Pons (tissue), 1 donor: ENCODE data around the gene NAV2.

Experiments used
- DNase-seq: peaks from one replicate; pipeline ENCODE4 v3.0.0-alpha.2; 2016; ENCODE audit warnings: low spot score

Gene NAV2

GRCh38 chr11:19740586-19740985 lies 27.9 kb downstream of the NAV2 start:
- DNase-seq, result peak; percentile 69

- DNase-seq, result peak; percentile 92
Observed at GRCh38 chr11:19742588-19743292, 30.1 kb downstream of the NAV2 start.

GRCh38 chr11:19743622-19744021 lies 31.0 kb downstream of the NAV2 start:
- DNase-seq, result no peak

- DNase-seq, result no peak
Observed at GRCh38 chr11:19744130-19744529, 31.5 kb downstream of the NAV2 start.

- no peak for DNase-seq
Observed at GRCh38 chr11:19746086-19746485, 33.4 kb downstream of the NAV2 start.

GRCh38 chr11:19747634-19748033 lies 35.0 kb downstream of the NAV2 start:
- DNase-seq, result no peak

GRCh38 chr11:19751055-19751454 lies 38.4 kb downstream of the NAV2 start:
- DNase-seq, result no peak

GRCh38 chr11:19753451-19754106 lies 40.9 kb downstream of the NAV2 start:
- DNase-seq, result no peak

GRCh38 chr11:19756675-19757475 lies 44.2 kb downstream of the NAV2 start:
- peak; percentile 55 for DNase-seq

GRCh38 chr11:19759389-19759788 lies 46.8 kb downstream of the NAV2 start:
- DNase-seq, result no peak

GRCh38 chr11:19762266-19762665 lies 49.6 kb downstream of the NAV2 start:
- DNase-seq, result no peak

- DNase-seq, result no peak
Observed at GRCh38 chr11:19763330-19763729, 50.7 kb downstream of the NAV2 start.

- DNase-seq, result no peak
Observed at GRCh38 chr11:19766206-19766605, 53.6 kb downstream of the NAV2 start.

GRCh38 chr11:19766810-19767209 lies 54.2 kb downstream of the NAV2 start:
- DNase-seq, result no peak

GRCh38 chr11:19767627-19768151 lies 55.1 kb downstream of the NAV2 start:
- DNase-seq, result no peak

- no peak for DNase-seq
Observed at GRCh38 chr11:19768197-19768596, 55.6 kb downstream of the NAV2 start.

GRCh38 chr11:19768815-19769214 lies 56.2 kb downstream of the NAV2 start:
- DNase-seq, result peak; percentile 80

- no peak for DNase-seq
Observed at GRCh38 chr11:19769820-19770219, 57.2 kb downstream of the NAV2 start.

GRCh38 chr11:19770277-19770676 lies 57.6 kb downstream of the NAV2 start:
- DNase-seq, result no peak

- no peak for DNase-seq
Observed at GRCh38 chr11:19771463-19771862, 58.8 kb downstream of the NAV2 start.

GRCh38 chr11:19772480-19772879 lies 59.8 kb downstream of the NAV2 start:
- no peak for DNase-seq

- DNase-seq, result no peak
Observed at GRCh38 chr11:19774329-19774728, 61.7 kb downstream of the NAV2 start.
